Mesendoderm (in vitro differentiated cells): ENCODE data around the gene AMH.

ENCODE experiments used
- DNase-seq: peaks from one replicate; pipeline ENCODE4 v3.0.0; 2013
- H2AK5ac ChIP-seq: 2 replicates; pipeline ENCODE4 v1.6.1; 2013; ENCODE audit warnings: low read length, inconsistent platforms
- H2BK120ac ChIP-seq: 2 replicates; pipeline ENCODE4 v1.6.1; 2013; ENCODE audit warnings: low read depth, mild to moderate bottlenecking, low read length, moderate library complexity, mixed read lengths
- H2BK15ac ChIP-seq: replicated peaks from 2 replicates; pipeline ENCODE4 v1.6.1; 2013; ENCODE audit warnings: low read depth, mild to moderate bottlenecking, moderate library complexity
- H2BK5ac ChIP-seq: 2 replicates; pipeline ENCODE4 v1.6.1; 2013; ENCODE audit warnings: low read length, inconsistent platforms
- H3K18ac ChIP-seq: 2 replicates; pipeline ENCODE4 v1.6.1; 2013; ENCODE audit warnings: mild to moderate bottlenecking, low read length, mixed read lengths
- H3K23ac ChIP-seq: one replicate; pipeline ENCODE4 v1.6.1; 2013; ENCODE audit warnings: low read length
- H3K27ac ChIP-seq: 2 replicates; pipeline ENCODE4 v1.5.1; 2013; ENCODE audit warnings: low read depth, mild to moderate bottlenecking, inconsistent platforms, low read length, moderate library complexity
- H3K27me3 ChIP-seq: 2 replicates; pipeline ENCODE4 v1.6.1; 2013; ENCODE audit warnings: low read length, control low read depth, mild to moderate bottlenecking, inconsistent platforms; ENCODE audit not compliant: insufficient read depth, poor library complexity
- H3K36me3 ChIP-seq: 2 replicates; pipeline ENCODE4 v1.6.1; 2013; ENCODE audit warnings: low read length, inconsistent platforms; ENCODE audit not compliant: control insufficient read depth, insufficient read depth
- H3K4ac ChIP-seq: one replicate; pipeline ENCODE4 v1.6.1; 2013; ENCODE audit warnings: low read depth, mild to moderate bottlenecking, low read length, moderate library complexity
- H3K4me1 ChIP-seq: 2 replicates; pipeline ENCODE4 v1.6.1; 2013; ENCODE audit warnings: low read depth, low read length, inconsistent platforms; ENCODE audit not compliant: control insufficient read depth
- H3K4me2 ChIP-seq: 2 replicates; pipeline ENCODE4 v1.6.1; 2013; ENCODE audit warnings: low read length
- H3K4me3 ChIP-seq: 2 replicates; pipeline ENCODE4 v1.5.1; 2013; ENCODE audit warnings: mild to moderate bottlenecking, low read length
- H3K56ac ChIP-seq: one replicate; pipeline ENCODE4 v1.6.1; 2013; ENCODE audit warnings: low read length
- H3K79me1 ChIP-seq: 2 replicates; pipeline ENCODE4 v1.6.1; 2013; ENCODE audit warnings: low read length, inconsistent platforms
- H3K79me2 ChIP-seq: 2 replicates; pipeline ENCODE4 v1.6.1; 2013; ENCODE audit warnings: mild to moderate bottlenecking, low read length; ENCODE audit not compliant: control insufficient read depth, insufficient read depth
- H3K9ac ChIP-seq: 2 replicates; pipeline ENCODE4 v1.6.1; 2013; ENCODE audit warnings: low read length, inconsistent platforms
- H4K5ac ChIP-seq: one replicate; pipeline ENCODE4 v1.6.1; 2013; ENCODE audit warnings: low read length
- H4K8ac ChIP-seq: one replicate; pipeline ENCODE4 v1.6.1; 2013; ENCODE audit warnings: low read depth, mild to moderate bottlenecking, control low read depth, low read length, moderate library complexity
- WGBS: extraction: QIAGEN DNeasy Blood & Tissue Kit; methylation state at CpG from one replicate; pipeline ENCODE4 v1.1.7; 2013; ENCODE audit warnings: low lambda C conversion rate, missing lambda C conversion rate; ENCODE audit not compliant: insufficient coverage; ENCODE audit errors: extremely low coverage; 5-methylcytosine and 5-hydroxymethylcytosine counted together

AMH gene

DNA sequence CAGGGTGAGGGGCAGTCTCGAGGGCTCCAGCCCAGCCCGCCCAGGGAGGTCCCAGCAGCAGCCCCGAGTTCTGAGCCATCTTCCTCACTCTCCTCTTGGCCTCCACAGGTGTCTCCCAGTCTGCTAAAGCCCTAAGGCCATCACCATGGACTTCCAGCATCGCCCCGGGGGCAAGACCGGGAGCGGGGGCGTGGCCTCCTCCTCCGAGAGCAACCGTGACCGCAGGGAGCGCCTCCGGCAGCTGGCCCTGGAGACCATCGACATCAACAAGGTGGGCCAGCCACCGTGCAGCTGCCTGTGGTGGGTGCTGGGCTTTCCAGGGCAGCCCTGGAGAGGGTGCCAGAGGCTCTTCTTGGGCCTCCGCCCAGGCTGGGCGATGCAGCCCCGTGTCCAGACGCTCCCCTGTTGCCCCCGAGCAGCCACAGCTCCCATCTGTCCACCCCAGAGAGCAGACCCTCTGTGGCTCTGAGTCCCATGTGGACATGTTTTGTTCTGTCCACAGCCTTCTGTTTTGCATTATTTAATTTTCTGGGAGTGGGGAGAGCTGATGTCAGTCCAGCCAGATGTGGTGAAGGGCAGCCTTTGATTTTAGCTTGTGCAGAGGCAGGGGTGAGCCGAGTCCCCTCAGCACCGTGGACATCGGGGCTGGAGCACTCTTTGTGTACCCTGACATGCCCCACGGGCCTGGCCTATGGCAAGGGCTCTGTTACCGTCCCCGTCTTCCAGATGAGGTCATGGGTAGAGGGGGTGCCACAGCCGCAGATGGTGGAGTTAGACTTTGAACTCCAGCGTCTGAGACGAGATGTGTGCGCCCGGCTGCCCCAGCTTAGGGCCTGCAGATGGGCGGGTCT lies 5.6 kb upstream of the AMH start:
- Histone ChIP-seq H4K8ac (no peak overlapping the region), H3K79me2 (peaks cover 52% of the 10 kb centered on the region), H3K23ac (no peak overlapping the region), H3K18ac (no peak overlapping the region), H3K4me2 (no peak overlapping the region), H2BK5ac (no peak overlapping the region), H3K9ac (no peak overlapping the region), H4K5ac (no peak overlapping the region), H3K27me3 (no peaks in the 10 kb centered on the region), H2BK15ac (no peak overlapping the region), H3K4ac (no peak overlapping the region), H3K36me3 (peaks cover 16% of the 10 kb centered on the region), H3K4me3 (no peak overlapping the region), H3K27ac (no peak overlapping the region), H2AK5ac (no peak overlapping the region), H3K56ac (no peak overlapping the region), H3K4me1 (no peaks in the 10 kb centered on the region), H2BK120ac (no peak overlapping the region), H3K79me1 (peaks cover 14% of the 10 kb centered on the region)
- WGBS: no CpG with 5 or more reads among the region's 32 CpGs
- no peak for DNase-seq

DNA sequence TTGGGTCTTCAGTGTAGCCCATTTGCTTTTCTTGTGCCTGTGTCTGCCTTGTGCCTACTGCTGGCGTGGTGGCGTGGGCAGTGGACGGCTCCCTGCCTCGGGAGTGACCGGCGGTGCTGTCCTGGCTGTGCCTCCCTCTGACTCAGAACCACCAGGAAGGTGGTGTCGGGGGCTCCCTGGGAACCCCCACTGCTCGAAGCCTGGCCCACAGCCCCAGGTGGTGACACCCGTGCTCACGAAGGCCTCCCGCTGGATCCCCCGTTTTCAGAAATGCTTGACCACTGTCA lies 5.1 kb upstream of the AMH start:
- Histone ChIP-seq H3K4me3 (no peak overlapping the region), H2AK5ac (no peak overlapping the region), H3K9ac (no peak overlapping the region), H4K8ac (no peak overlapping the region), H3K4me2 (no peak overlapping the region), H3K4ac (no peak overlapping the region), H2BK5ac (no peak overlapping the region), H4K5ac (no peak overlapping the region), H3K56ac (no peak overlapping the region), H3K27me3 (no peaks in the 10 kb centered on the region), H2BK120ac (no peak overlapping the region), H3K27ac (no peak overlapping the region), H3K4me1 (no peaks in the 10 kb centered on the region), H3K79me2 (peaks cover 46% of the 10 kb centered on the region), H3K36me3 (peaks cover 18% of the 10 kb centered on the region), H3K23ac (no peak overlapping the region), H3K79me1 (peaks cover 14% of the 10 kb centered on the region), H2BK15ac (no peak overlapping the region), H3K18ac (no peak overlapping the region)
- no CpG with 5 or more reads among the region's 12 CpGs for WGBS
- no peak for DNase-seq

DNA sequence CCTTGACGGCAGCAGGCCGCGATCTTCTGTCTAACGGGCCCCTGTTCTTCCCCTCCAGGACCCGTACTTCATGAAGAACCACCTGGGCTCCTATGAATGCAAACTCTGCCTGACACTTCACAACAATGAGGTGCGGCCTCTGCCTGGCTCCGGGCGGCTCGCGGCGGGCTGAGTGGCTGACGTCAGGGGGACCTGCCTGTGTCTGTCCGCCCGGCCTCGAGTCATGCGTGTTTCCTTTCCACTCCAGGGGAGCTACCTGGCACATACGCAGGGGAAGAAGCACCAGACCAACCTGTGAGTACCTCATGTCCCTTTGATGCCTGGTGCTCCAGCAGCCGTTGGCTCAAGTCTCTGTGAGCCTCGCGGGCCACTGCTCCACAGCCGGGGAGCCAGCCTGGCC lies 4.6 kb upstream of the AMH start:
- Histone ChIP-seq H3K4me2 (no peak overlapping the region), H2BK120ac (no peak overlapping the region), H4K8ac (no peak overlapping the region), H3K4ac (no peak overlapping the region), H3K36me3 (peaks cover 18% of the 10 kb centered on the region), H3K18ac (no peak overlapping the region), H4K5ac (no peak overlapping the region), H3K23ac (no peak overlapping the region), H3K4me1 (no peaks in the 10 kb centered on the region), H3K4me3 (no peak overlapping the region), H3K79me1 (peaks cover 14% of the 10 kb centered on the region), H2AK5ac (no peak overlapping the region), H2BK15ac (no peak overlapping the region), H3K27ac (no peak overlapping the region), H3K27me3 (no peaks in the 10 kb centered on the region), H2BK5ac (no peak overlapping the region), H3K79me2 (peaks cover 42% of the 10 kb centered on the region), H3K9ac (no peak overlapping the region), H3K56ac (no peak overlapping the region)
- WGBS: no CpG with 5 or more reads among the region's 21 CpGs
- no peak for DNase-seq

DNA sequence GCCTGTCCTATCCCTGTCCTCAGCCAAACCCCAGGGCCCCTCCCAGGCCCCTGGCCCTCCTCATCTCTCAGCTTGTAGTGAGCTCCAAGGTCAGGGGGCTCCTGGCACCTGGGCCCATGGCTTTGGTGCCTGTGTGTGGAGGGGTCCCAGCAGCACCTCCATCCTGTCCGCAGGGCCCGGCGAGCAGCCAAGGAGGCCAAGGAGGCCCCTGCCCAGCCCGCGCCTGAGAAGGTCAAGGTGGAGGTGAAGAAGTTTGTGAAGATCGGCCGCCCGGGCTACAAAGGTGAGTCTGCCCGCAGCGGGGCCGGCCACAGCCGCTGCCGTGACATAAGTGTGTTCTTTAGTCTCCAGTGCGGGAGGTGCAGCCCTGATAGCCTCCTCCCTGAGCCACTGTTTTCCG lies 3.9 kb upstream of the AMH start:
- Histone ChIP-seq H3K27ac (no peak overlapping the region), H3K36me3 (peaks cover 18% of the 10 kb centered on the region), H3K23ac (no peak overlapping the region), H3K4ac (no peak overlapping the region), H3K4me3 (no peak overlapping the region), H2AK5ac (no peak overlapping the region), H3K9ac (no peak overlapping the region), H3K18ac (no peak overlapping the region), H3K27me3 (no peaks in the 10 kb centered on the region), H4K5ac (no peak overlapping the region), H2BK15ac (no peak overlapping the region), H3K56ac (no peak overlapping the region), H2BK5ac (no peak overlapping the region), H4K8ac (no peak overlapping the region), H3K4me1 (no peaks in the 10 kb centered on the region), H3K4me2 (no peak overlapping the region), H3K79me2 (peaks cover 34% of the 10 kb centered on the region), H2BK120ac (no peak overlapping the region), H3K79me1 (peaks cover 14% of the 10 kb centered on the region)
- WGBS: no CpG with 5 or more reads among the region's 15 CpGs
- DNase-seq: no peak

DNA sequence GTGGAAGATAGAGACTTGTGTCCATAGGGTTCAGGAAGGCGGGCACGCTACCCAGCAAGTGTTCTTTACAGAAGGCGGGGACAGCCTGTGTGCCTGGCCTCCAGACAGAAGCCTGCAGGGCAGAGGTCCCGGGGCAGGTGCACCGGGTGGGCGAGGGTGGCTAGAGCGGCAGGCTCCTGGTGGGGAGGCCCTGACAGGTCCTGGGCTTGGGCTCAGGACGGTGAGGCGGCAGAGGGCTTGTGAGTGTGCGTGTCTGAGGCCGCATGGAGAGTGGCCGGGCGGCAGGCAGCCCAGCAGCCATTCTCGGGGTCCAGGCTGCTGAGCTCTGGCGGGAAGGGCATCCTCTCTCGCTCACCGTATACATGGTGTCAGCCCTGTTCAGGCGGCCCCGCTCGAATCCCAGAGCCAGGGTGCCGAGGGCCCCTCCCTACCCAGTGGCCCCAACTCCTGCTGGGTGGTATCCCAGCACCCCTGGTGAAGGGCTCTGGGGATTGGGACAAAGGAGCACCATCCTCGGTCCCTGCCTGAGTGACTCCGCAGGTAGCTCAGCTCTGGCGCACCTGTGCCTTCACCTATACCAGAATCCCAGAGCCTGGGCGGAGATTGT lies 3.0 kb upstream of the AMH start:
- no CpG with 5 or more reads among the region's 25 CpGs for WGBS
- H3K4me3 ChIP-seq: no peak overlapping the region
- peaks cover 18% of the 10 kb centered on the region for H3K36me3 ChIP-seq

More for the DNA sequence above, 3.0 kb upstream of the AMH start:
- no peak overlapping the region for H3K9ac ChIP-seq
- H4K5ac ChIP-seq: no peak overlapping the region
- no peak for DNase-seq
- no peak overlapping the region for H3K18ac ChIP-seq
- H3K23ac ChIP-seq: no peak overlapping the region
- no peaks in the 10 kb centered on the region for H3K27me3 ChIP-seq
- H4K8ac ChIP-seq: no peak overlapping the region
- H3K4ac ChIP-seq: no peak overlapping the region
- no peak overlapping the region for H3K56ac ChIP-seq
- H3K79me1 ChIP-seq: peaks cover 11% of the 10 kb centered on the region
- no peak overlapping the region for H2BK15ac ChIP-seq
- no peak overlapping the region for H3K27ac ChIP-seq
- H2AK5ac ChIP-seq: no peak overlapping the region
- no peak overlapping the region for H3K4me2 ChIP-seq
- no peaks in the 10 kb centered on the region for H3K4me1 ChIP-seq
- H2BK5ac ChIP-seq: no peak overlapping the region
- peaks cover 26% of the 10 kb centered on the region for H3K79me2 ChIP-seq
- no peak overlapping the region for H2BK120ac ChIP-seq
